ELF-1 (cell line): Measurements from ENCODE around the gene HHLA2.
"Not testable (repeated sequence)": the region's sequence is repeated elsewhere in the genome, so short reads cannot be mapped to it uniquely, and the experiment has no call there.

Experiments used
- DNase-seq: peaks from one replicate; pipeline ENCODE4 v3.0.0-alpha.2; 2016; ENCODE audit warnings: low read depth, low spot score

The HHLA2 gene

GRCh38 chr3:108342837-108343486, 46.6 kb downstream of the HHLA2 start:
- no peak for DNase-seq

GRCh38 chr3:108343491-108343890, 47.1 kb downstream of the HHLA2 start:
- no peak for DNase-seq

- DNase-seq: no peak
Measured at GRCh38 chr3:108345492-108346205, 49.3 kb downstream of the HHLA2 start.

GRCh38 chr3:108346301-108347227, 50.2 kb downstream of the HHLA2 start:
- DNase-seq: no peak

GRCh38 chr3:108352176-108352575, 55.8 kb downstream of the HHLA2 start:
- no peak for DNase-seq

- no peak for DNase-seq
Measured at GRCh38 chr3:108354562-108354961, 58.2 kb downstream of the HHLA2 start.

GRCh38 chr3:108357042-108357441, 60.7 kb downstream of the HHLA2 start:
- DNase-seq: no peak

- DNase-seq: no peak
Measured at GRCh38 chr3:108359011-108359410, 62.7 kb downstream of the HHLA2 start.

GRCh38 chr3:108376026-108376425, 79.7 kb downstream of the HHLA2 start:
- DNase-seq: no peak

GRCh38 chr3:108377384-108377783, 81.0 kb downstream of the HHLA2 start:
- no peak for DNase-seq

- DNase-seq: no peak
Measured at GRCh38 chr3:108378153-108378951, 82.0 kb downstream of the HHLA2 start.

- DNase-seq: not testable (repeated sequence)
Measured at GRCh38 chr3:108378952-108379342, 82.6 kb downstream of the HHLA2 start.

- DNase-seq: no peak
Measured at GRCh38 chr3:108380128-108380795, 83.9 kb downstream of the HHLA2 start.

- DNase-seq: peak; percentile 86
Measured at GRCh38 chr3:108381529-108382140, 85.3 kb downstream of the HHLA2 start.

GRCh38 chr3:108383306-108383705, 87.0 kb downstream of the HHLA2 start:
- no peak for DNase-seq

GRCh38 chr3:108387063-108387462, 90.7 kb downstream of the HHLA2 start:
- no peak for DNase-seq

GRCh38 chr3:108388136-108389132, 92.1 kb downstream of the HHLA2 start:
- DNase-seq: no peak

- no peak for DNase-seq
Measured at GRCh38 chr3:108389372-108389771, 93.0 kb downstream of the HHLA2 start.

GRCh38 chr3:108391917-108392593, 95.7 kb downstream of the HHLA2 start:
- no peak for DNase-seq
